K562 (cell line): Measurements from ENCODE around the gene FSCN2. TPM values are rescaled to one million over a fixed set of nuclear protein-coding genes. Genes with fewer than 3 reads are reported as not detected.

Source experiments
- AFF1 ChIP-seq, 2 experiments: fragments of 450-650 bp; IDR thresholded peaks; 2 replicates each; pipeline ENCODE4 v1.6.1; 2018; ENCODE audit warnings: mild to moderate bottlenecking in 2 of 2, low read depth in 1 of 2; ENCODE audit not compliant: partially characterized antibody in 2 of 2
- ESRRA ChIP-seq: fragments of 450-650 bp; IDR thresholded peaks from 2 replicates; pipeline ENCODE4 v1.6.1; 2014; ENCODE audit warnings: low read depth, mild to moderate bottlenecking, moderate library complexity, borderline replicate concordance
- HDAC3 ChIP-seq: fragments of 450-650 bp; IDR thresholded peaks from 2 replicates; pipeline ENCODE4 v1.6.1; 2018; ENCODE audit warnings: borderline replicate concordance, mild to moderate bottlenecking, moderate library complexity; ENCODE audit not compliant: partially characterized antibody
- MYNN ChIP-seq, 2 experiments: sonication (generic); formaldehyde crosslinking in 1 of 2; IDR thresholded peaks; 2 replicates each; pipeline versions ENCODE4 v1.5.0 to v1.6.1; 2016 to 2020; ENCODE audit warnings: antibody characterized with exemption in 1 of 2, missing genetic modification reagents in 1 of 2
- TAL1 ChIP-seq: fragments of 450-650 bp; IDR thresholded peaks from 2 replicates; pipeline ENCODE4 v1.6.1; 2016; ENCODE audit warnings: mild to moderate bottlenecking
- ZBTB43 ChIP-seq: sonication (generic); formaldehyde crosslinking; IDR thresholded peaks from 2 replicates; pipeline ENCODE4 v1.8.0; 2023; ENCODE audit warnings: mild to moderate bottlenecking, missing genetic modification reagents
- ZKSCAN1 ChIP-seq: fragments of 150-350 bp; IDR thresholded peaks from 2 replicates; pipeline ENCODE4 v1.6.1; 2016; ENCODE audit warnings: low read depth, low read length
- polyA plus RNA-seq, 8 experiments: library from polyadenylated mRNA; depleted of rRNA in 4 of 8; stranded (reverse) in 5 of 8; unstranded in 3 of 8; fragments of >200 nt; fragmentation: Nextera tagmentation in 2 of 8; fragmentation: Illumina TruSeq in 1 of 8; extraction: Ambion mirVana in 2 of 8; extraction: Trizol in 1 of 8; gene quantifications; 2 replicates each; pipeline versions ENCODE4 v1.2.1 to v1.2.3, GENCODE V29; 2011 to 2014; ENCODE audit warnings: inconsistent platforms in 1 of 8, missing spikeins in 1 of 8
- total RNA-seq, 7 experiments: library from RNA; depleted of rRNA in 6 of 7; stranded (reverse); fragments of >200 nt in 6 of 7; fragmentation: Illumina TruSeq in 2 of 7; extraction: Trizol in 2 of 7; gene quantifications; 2 replicates each; pipeline versions ENCODE4 v1.2.1 to v1.2.3, GENCODE V29; 2011 to 2021; ENCODE audit warnings: low replicate concordance in 1 of 7
- TF ChIP-seq, protein P1 (sequence below): fragments of 450-650 bp; IDR thresholded peaks from 2 replicates; pipeline ENCODE4 v1.6.1; 2016; ENCODE audit warnings: mild to moderate bottlenecking, moderate library complexity
- TF ChIP-seq, protein P2 (sequence below): fragments of 250-450 bp; sonication (Bioruptor Pico); IDR thresholded peaks from 2 replicates; pipeline ENCODE4 v1.9.0; 2021; ENCODE audit warnings: mild to moderate bottlenecking

Gene FSCN2
- total and polyA plus RNA-seq, 9 of the 15 experiments (the other 6 are each of a cell fraction or from before 2014, with no cell fraction given) = 0.08 TPM; not detected in 8

GRCh38 chr17:81484195-81484979 is 43.8 kb upstream of the FSCN2 start (continued):
- TF ChIP-seq, protein P1, sequence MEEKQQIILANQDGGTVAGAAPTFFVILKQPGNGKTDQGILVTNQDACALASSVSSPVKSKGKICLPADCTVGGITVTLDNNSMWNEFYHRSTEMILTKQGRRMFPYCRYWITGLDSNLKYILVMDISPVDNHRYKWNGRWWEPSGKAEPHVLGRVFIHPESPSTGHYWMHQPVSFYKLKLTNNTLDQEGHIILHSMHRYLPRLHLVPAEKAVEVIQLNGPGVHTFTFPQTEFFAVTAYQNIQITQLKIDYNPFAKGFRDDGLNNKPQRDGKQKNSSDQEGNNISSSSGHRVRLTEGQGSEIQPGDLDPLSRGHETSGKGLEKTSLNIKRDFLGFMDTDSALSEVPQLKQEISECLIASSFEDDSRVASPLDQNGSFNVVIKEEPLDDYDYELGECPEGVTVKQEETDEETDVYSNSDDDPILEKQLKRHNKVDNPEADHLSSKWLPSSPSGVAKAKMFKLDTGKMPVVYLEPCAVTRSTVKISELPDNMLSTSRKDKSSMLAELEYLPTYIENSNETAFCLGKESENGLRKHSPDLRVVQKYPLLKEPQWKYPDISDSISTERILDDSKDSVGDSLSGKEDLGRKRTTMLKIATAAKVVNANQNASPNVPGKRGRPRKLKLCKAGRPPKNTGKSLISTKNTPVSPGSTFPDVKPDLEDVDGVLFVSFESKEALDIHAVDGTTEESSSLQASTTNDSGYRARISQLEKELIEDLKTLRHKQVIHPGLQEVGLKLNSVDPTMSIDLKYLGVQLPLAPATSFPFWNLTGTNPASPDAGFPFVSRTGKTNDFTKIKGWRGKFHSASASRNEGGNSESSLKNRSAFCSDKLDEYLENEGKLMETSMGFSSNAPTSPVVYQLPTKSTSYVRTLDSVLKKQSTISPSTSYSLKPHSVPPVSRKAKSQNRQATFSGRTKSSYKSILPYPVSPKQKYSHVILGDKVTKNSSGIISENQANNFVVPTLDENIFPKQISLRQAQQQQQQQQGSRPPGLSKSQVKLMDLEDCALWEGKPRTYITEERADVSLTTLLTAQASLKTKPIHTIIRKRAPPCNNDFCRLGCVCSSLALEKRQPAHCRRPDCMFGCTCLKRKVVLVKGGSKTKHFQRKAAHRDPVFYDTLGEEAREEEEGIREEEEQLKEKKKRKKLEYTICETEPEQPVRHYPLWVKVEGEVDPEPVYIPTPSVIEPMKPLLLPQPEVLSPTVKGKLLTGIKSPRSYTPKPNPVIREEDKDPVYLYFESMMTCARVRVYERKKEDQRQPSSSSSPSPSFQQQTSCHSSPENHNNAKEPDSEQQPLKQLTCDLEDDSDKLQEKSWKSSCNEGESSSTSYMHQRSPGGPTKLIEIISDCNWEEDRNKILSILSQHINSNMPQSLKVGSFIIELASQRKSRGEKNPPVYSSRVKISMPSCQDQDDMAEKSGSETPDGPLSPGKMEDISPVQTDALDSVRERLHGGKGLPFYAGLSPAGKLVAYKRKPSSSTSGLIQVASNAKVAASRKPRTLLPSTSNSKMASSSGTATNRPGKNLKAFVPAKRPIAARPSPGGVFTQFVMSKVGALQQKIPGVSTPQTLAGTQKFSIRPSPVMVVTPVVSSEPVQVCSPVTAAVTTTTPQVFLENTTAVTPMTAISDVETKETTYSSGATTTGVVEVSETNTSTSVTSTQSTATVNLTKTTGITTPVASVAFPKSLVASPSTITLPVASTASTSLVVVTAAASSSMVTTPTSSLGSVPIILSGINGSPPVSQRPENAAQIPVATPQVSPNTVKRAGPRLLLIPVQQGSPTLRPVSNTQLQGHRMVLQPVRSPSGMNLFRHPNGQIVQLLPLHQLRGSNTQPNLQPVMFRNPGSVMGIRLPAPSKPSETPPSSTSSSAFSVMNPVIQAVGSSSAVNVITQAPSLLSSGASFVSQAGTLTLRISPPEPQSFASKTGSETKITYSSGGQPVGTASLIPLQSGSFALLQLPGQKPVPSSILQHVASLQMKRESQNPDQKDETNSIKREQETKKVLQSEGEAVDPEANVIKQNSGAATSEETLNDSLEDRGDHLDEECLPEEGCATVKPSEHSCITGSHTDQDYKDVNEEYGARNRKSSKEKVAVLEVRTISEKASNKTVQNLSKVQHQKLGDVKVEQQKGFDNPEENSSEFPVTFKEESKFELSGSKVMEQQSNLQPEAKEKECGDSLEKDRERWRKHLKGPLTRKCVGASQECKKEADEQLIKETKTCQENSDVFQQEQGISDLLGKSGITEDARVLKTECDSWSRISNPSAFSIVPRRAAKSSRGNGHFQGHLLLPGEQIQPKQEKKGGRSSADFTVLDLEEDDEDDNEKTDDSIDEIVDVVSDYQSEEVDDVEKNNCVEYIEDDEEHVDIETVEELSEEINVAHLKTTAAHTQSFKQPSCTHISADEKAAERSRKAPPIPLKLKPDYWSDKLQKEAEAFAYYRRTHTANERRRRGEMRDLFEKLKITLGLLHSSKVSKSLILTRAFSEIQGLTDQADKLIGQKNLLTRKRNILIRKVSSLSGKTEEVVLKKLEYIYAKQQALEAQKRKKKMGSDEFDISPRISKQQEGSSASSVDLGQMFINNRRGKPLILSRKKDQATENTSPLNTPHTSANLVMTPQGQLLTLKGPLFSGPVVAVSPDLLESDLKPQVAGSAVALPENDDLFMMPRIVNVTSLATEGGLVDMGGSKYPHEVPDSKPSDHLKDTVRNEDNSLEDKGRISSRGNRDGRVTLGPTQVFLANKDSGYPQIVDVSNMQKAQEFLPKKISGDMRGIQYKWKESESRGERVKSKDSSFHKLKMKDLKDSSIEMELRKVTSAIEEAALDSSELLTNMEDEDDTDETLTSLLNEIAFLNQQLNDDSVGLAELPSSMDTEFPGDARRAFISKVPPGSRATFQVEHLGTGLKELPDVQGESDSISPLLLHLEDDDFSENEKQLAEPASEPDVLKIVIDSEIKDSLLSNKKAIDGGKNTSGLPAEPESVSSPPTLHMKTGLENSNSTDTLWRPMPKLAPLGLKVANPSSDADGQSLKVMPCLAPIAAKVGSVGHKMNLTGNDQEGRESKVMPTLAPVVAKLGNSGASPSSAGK = peak; percentile 92
- no peak for TF ChIP-seq MYNN (IDR thresholded peaks at IDR 0.05)
- TF ChIP-seq MYNN (CRISPR knock-in tag; IDR thresholded peaks at IDR 0.05) = no peak
- no peak for TF ChIP-seq ZBTB43 (CRISPR knock-in tag)
- TF ChIP-seq AFF1 (IDR thresholded peaks at IDR 0.05; ENCODE audit: low read depth in 1 of 2, partially characterized antibody in 2 of 2) = no peak
- no peak for TF ChIP-seq TAL1
- TF ChIP-seq, protein P2, sequence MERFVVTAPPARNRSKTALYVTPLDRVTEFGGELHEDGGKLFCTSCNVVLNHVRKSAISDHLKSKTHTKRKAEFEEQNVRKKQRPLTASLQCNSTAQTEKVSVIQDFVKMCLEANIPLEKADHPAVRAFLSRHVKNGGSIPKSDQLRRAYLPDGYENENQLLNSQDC (CRISPR knock-in tag) = no peak
- TF ChIP-seq HDAC3 = no peak
- peak; percentile 62; the same call in 1 of the 2 replicates for TF ChIP-seq ESRRA
- TF ChIP-seq ZKSCAN1 = 0 out of 2 replicates have a peak, but pooled peaks have one; percentile 45
